Spleen (tissue), 7 donors: ENCODE results near the gene PTPN9.

Source experiments
- POLR2A ChIP-seq, 3 donors: fragments of 450-650 bp; IDR thresholded peaks; one replicate each; pipeline ENCODE4 v1.5.1; 2017; ENCODE audit warnings: antibody characterized with exemption in 3 of 3, mild to moderate bottlenecking in 1 of 3
- TF ChIP-seq, protein P1 (sequence below), 11 experiments: fragments of 200-600 bp in 7 of 11; fragments of 450-650 bp in 4 of 11; sonication (generic) in 4 of 11; IDR thresholded peaks in 8 of 11; conservative IDR thresholded peaks in 3 of 11; 1 replicate in 7 of 11; 2 replicates in 4 of 11; pipeline versions ENCODE4 v1.4.0 to v1.8.0; 2016 to 2021; ENCODE audit warnings: antibody characterized with exemption in 11 of 11, inconsistent platforms in 4 of 11, mild to moderate bottlenecking in 1 of 11
- donor health status: DM: no; HTN: no; CAD: no; lungs with moderate emphysema.
- donor health status: DM: no; HTN: no; CAD: no.
- donor health status: DM: no; HTN: no; CAD: no.

DNA sequence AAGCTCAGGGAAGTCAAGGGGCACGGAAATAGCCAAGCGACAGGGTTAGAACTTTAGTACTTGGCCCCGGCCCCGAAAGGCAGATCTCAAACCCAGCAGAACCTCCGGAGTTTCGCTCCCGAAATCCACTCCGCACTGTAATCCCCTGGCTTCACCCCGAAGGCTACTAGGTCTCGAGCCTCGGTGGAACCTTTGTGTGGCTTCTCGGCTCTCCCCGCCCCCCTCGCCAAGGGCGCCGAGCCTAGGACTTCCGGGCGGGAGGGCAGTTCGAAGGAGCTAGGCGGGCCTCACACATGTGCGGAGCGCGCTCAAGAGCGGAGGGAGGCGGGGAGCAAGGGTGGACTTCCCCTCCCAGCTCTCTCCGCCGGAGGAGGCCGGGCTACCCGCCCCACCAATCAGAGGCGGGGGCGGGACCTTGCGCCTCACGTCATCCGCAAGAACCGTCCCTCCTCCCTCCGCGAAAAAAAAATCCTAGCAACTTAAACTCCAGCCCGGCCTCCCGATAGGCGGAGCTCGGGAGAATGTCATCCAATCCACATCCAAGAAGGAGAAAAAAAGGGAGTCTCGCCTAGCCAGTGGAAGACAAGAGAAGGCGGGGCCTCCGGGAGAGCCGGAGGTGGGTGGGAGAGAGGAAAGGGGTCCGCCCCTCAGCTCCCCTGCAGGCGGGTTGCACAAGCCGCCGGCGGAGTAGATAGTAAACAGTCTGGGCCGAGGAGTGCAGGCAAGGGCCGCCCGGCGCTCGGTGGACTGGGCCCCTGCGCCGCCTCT lies 125.2 kb downstream of the PTPN9 start:
- TF ChIP-seq, protein P1, sequence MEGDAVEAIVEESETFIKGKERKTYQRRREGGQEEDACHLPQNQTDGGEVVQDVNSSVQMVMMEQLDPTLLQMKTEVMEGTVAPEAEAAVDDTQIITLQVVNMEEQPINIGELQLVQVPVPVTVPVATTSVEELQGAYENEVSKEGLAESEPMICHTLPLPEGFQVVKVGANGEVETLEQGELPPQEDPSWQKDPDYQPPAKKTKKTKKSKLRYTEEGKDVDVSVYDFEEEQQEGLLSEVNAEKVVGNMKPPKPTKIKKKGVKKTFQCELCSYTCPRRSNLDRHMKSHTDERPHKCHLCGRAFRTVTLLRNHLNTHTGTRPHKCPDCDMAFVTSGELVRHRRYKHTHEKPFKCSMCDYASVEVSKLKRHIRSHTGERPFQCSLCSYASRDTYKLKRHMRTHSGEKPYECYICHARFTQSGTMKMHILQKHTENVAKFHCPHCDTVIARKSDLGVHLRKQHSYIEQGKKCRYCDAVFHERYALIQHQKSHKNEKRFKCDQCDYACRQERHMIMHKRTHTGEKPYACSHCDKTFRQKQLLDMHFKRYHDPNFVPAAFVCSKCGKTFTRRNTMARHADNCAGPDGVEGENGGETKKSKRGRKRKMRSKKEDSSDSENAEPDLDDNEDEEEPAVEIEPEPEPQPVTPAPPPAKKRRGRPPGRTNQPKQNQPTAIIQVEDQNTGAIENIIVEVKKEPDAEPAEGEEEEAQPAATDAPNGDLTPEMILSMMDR (IDR thresholded peaks at IDR 0.05 in 8 of 11, conservative IDR thresholded peaks at IDR 0.05 in 3 of 11) = peak in 4 of 11 experiments; percentile 10 to 27 (median 24)
- peak; percentile 39 to 59 (median 57) for TF ChIP-seq POLR2A (IDR thresholded peaks at IDR 0.05)
